Measurements from ENCODE around the gene NTPCR. TPM values are rescaled to one million over a fixed set of nuclear protein-coding genes. Genes with fewer than 3 reads are reported as not detected.

The NTPCR gene
- total RNA-seq, 1 experiment from 2014 or later = 45.3 TPM

DNA sequence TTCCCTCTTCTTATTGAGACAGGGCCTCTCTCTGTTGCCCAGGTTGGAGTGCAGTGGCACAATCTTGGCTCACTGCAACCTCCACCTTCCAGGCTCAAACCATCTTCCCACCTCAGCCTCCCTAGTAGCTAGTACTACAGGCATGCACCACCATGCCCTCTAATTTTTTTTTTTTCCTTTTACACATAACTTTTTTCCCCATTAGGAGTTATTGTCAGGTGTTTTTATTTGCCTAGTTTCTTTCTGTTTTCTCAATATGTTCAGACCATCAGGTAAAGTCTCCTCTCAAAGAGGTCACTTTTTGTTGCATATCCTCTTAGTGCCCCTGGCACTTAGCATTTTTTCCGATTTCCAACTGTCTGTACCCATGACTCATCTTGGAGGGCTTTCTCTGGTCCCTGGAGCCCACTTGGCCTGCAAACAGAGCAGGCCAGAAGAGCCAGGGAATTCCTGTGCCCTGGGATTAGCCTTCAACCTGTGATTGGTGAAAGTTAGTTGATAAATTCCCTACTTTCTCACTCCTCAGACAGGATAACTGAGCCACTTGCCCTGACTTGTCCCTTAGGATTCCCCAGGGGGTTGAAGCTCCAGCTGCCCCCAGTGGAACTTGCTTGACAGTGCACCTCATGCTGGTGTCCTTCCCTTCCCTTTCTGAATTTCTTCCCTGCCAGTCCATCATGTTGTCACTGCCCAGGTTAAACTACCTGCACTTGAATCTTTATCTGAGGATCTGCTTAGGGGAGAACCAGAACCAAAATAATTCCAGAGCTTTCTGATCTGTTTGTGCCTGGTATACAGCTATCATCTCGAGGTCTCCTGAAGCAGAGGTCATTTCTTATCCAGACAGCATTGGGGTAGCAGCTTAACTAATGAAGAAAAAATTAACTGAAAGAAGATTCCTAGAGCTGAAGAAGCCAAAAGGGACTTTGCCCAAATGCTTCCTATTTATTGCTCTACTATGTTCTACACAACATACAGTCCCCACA lies 2.4 kb downstream of the NTPCR start:
- intact Hi-C loops (cut with micrococcal nuclease; ENCODE audit: unreplicated experiment) = no loop called here
- H2AFZ ChIP-seq = no peak overlapping the region

DNA sequence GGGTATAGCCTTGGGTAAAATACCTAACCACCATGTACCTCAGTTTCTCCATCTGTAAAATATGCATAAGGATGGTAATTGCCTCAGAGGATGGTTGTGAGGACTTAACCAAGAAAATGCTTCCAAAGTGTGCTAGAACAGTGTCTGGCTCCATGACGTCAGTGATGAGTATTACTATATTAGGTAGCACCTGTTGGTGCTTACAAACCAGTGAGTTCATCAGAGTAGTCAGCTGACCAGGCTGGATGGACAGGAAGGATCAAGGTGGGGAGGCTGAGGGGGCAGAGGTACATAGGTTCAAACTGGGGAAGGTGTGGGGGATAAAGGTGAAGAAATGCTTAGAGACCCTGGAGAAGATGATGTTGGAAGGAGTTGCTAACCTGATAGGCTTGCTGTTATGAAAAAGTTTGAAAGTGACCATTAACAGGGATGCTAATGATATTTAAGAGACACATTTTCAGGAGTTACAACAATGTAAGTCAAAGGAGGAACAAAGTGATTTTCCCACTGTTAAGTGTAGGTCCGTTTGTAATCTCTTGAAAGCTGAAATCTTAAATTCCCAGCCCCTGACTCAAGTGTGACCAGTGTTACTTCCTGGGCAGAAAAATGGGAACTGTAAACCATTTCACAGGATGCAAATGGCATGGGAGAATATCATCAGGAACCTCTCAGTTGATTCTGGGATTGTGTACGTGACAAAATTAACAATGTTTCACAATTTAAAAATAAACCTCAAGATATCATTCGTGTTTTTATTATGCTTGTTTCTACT lies 4.4 kb downstream of the NTPCR start:
- no peaks in the 10 kb centered on the region for H3F3A ChIP-seq (ENCODE audit: insufficient read depth, low read depth)
- peaks cover 11% of the 10 kb centered on the region for H4K20me1 ChIP-seq (ENCODE audit: insufficient read depth)
- ChIA-PET POLR2A (ENCODE audit: unreplicated experiment) (no interaction called here), CTCF (no interaction called here)
- DNase-seq = peak in 1 of 2 experiments; percentile 6
- H3K4me1 ChIP-seq (replicated peaks; ENCODE audit: insufficient read depth) = peaks cover 11% of the 10 kb centered on the region
- no peak overlapping the region for H3K4me2 ChIP-seq
- no peaks in the 10 kb centered on the region for H3K9me2 ChIP-seq (ENCODE audit: insufficient read depth)
- H3K4me3 ChIP-seq = no peak overlapping the region
- no peaks in the 10 kb centered on the region for H3K27me3 ChIP-seq (ENCODE audit: insufficient read depth, low read depth)
- no peak overlapping the region for H2AFZ ChIP-seq
- no TSS peak for BruUV-seq (replicated peaks)
- no peaks in the 10 kb centered on the region for H3K9me3 ChIP-seq (ENCODE audit: insufficient read depth, low read depth)
- TF ChIP-seq, protein P1, sequence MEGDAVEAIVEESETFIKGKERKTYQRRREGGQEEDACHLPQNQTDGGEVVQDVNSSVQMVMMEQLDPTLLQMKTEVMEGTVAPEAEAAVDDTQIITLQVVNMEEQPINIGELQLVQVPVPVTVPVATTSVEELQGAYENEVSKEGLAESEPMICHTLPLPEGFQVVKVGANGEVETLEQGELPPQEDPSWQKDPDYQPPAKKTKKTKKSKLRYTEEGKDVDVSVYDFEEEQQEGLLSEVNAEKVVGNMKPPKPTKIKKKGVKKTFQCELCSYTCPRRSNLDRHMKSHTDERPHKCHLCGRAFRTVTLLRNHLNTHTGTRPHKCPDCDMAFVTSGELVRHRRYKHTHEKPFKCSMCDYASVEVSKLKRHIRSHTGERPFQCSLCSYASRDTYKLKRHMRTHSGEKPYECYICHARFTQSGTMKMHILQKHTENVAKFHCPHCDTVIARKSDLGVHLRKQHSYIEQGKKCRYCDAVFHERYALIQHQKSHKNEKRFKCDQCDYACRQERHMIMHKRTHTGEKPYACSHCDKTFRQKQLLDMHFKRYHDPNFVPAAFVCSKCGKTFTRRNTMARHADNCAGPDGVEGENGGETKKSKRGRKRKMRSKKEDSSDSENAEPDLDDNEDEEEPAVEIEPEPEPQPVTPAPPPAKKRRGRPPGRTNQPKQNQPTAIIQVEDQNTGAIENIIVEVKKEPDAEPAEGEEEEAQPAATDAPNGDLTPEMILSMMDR (conservative IDR thresholded peaks at IDR 0.05) = no peak
- no peak for TF ChIP-seq EZH2 (IDR thresholded peaks at IDR 0.05; ENCODE audit: low read depth)
- intact Hi-C loops (cut with micrococcal nuclease; ENCODE audit: unreplicated experiment) = no loop called here
- peaks cover 42% of the 10 kb centered on the region for H3K79me2 ChIP-seq (ENCODE audit: low read depth)
- peaks cover 20% of the 10 kb centered on the region; the same call in 1 of the 2 replicates for H3K36me3 ChIP-seq (ENCODE audit: low read depth)
- no peak overlapping the region for H3K27ac ChIP-seq

More for the DNA sequence above, 2.4 kb downstream of the NTPCR start:
- Histone ChIP-seq H3K4me3 (no peak overlapping the region), H3K4me2 (no peak overlapping the region), H3K27ac (no peak overlapping the region), H4K20me1 (ENCODE audit: insufficient read depth) (peaks cover 11% of the 10 kb centered on the region), H3F3A (ENCODE audit: insufficient read depth, low read depth) (no peaks in the 10 kb centered on the region), H3K9me3 (ENCODE audit: insufficient read depth, low read depth) (no peaks in the 10 kb centered on the region), H3K79me2 (ENCODE audit: low read depth) (peaks cover 42% of the 10 kb centered on the region), H3K36me3 (ENCODE audit: low read depth) (0 out of 2 replicates have a peak, but pooled peaks cover 11% of the 10 kb centered on the region), H3K9me2 (ENCODE audit: insufficient read depth) (no peaks in the 10 kb centered on the region), H3K4me1 (replicated peaks; ENCODE audit: insufficient read depth) (peaks cover 14% of the 10 kb centered on the region), H3K27me3 (ENCODE audit: insufficient read depth, low read depth) (no peaks in the 10 kb centered on the region)
- DNase-seq = peak; percentile 23 to 34
- TF ChIP-seq, protein P1 (conservative IDR thresholded peaks at IDR 0.05) = peak; percentile 80
- TF ChIP-seq EZH2 (IDR thresholded peaks at IDR 0.05; ENCODE audit: low read depth) = no peak
- no TSS peak for BruUV-seq (replicated peaks)
- POLR2A ChIA-PET (ENCODE audit: unreplicated experiment) = no interaction called here
- CTCF ChIA-PET = no interaction called here

DNA sequence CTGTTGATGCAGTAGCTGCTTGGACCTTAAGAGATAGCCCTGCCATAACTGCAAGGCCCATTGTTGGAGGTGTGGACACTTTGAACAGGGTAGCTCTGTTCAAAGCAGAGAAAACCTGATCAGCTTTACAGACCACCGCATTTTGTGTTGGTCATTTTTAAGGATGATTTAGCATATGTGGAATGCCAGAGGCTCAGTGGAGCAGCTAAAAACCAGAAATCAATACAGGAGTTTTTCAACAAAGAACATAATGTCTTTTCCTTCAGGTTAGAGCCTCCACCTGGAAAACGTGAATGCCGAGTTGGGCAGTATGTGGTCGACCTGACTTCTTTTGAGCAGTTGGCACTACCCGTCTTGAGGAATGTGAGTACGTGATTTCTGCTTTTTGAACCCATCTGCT lies 5.7 kb downstream of the NTPCR start:
- no peak overlapping the region for H2AFZ ChIP-seq
- DNase-seq = no peak
- no peaks in the 10 kb centered on the region for H3K9me2 ChIP-seq (ENCODE audit: insufficient read depth)
- no TSS peak for BruUV-seq (replicated peaks)
- intact Hi-C loops (cut with micrococcal nuclease; ENCODE audit: unreplicated experiment) = no loop called here
- peaks cover 20% of the 10 kb centered on the region; the same call in 1 of the 2 replicates for H3K36me3 ChIP-seq (ENCODE audit: low read depth)
- H3K79me2 ChIP-seq (ENCODE audit: low read depth) = peaks cover 36% of the 10 kb centered on the region
- H3F3A ChIP-seq (ENCODE audit: insufficient read depth, low read depth) = no peaks in the 10 kb centered on the region
- CTCF ChIA-PET = no interaction called here
- H3K4me3 ChIP-seq = no peak overlapping the region
- no peaks in the 10 kb centered on the region for H3K9me3 ChIP-seq (ENCODE audit: insufficient read depth, low read depth)
- H3K4me2 ChIP-seq = no peak overlapping the region
- H4K20me1 ChIP-seq (ENCODE audit: insufficient read depth) = peaks cover 11% of the 10 kb centered on the region
- H3K27ac ChIP-seq = no peak overlapping the region
- H3K27me3 ChIP-seq (ENCODE audit: insufficient read depth, low read depth) = no peaks in the 10 kb centered on the region
- H3K4me1 ChIP-seq (replicated peaks; ENCODE audit: insufficient read depth) = peaks cover 9% of the 10 kb centered on the region
- POLR2A ChIA-PET (ENCODE audit: unreplicated experiment) = no interaction called here
- no peak for TF ChIP-seq EZH2 (IDR thresholded peaks at IDR 0.05; ENCODE audit: low read depth)
- TF ChIP-seq, protein P1 (conservative IDR thresholded peaks at IDR 0.05) = no peak

All from PC-9 (cell line).